Type B pancreatic cell (in vitro differentiated cells): ENCODE data around the gene RGS8. TPM values are rescaled to one million over a fixed set of nuclear protein-coding genes. Genes with fewer than 3 reads are reported as not detected.

Source experiments
- DNase-seq: peaks from one replicate; pipeline ENCODE4 v3.0.0; 2021; ENCODE audit warnings: mixed read lengths; ENCODE audit not compliant: unreplicated experiment; ENCODE audit errors: extremely low spot score
- H3K27ac Mint-ChIP-seq: 2 replicates; pipeline ENCODE4 v1.8.0; 2021; ENCODE audit warnings: mild to moderate bottlenecking, mixed read lengths
- H3K27me3 Mint-ChIP-seq: 2 replicates; pipeline ENCODE4 v1.8.0; 2021; ENCODE audit warnings: mixed read lengths
- H3K36me3 Mint-ChIP-seq: 2 replicates; pipeline ENCODE4 v1.8.0; 2021; ENCODE audit warnings: mixed read lengths
- H3K4me1 Mint-ChIP-seq: one replicate; pipeline ENCODE4 v1.8.0; 2021; ENCODE audit warnings: mixed read lengths; ENCODE audit not compliant: unreplicated experiment
- H3K4me3 Mint-ChIP-seq: 2 replicates; pipeline ENCODE4 v1.8.0; 2021; ENCODE audit warnings: mild to moderate bottlenecking, mixed read lengths
- H3K9me3 Mint-ChIP-seq: 2 replicates; pipeline ENCODE4 v1.8.0; 2021; ENCODE audit warnings: mixed read lengths
- total RNA-seq: library from RNA; stranded (reverse); gene quantifications from 2 replicates; pipeline ENCODE4 v1.2.1, GENCODE V29; 2021; ENCODE audit warnings: low replicate concordance
- TF ChIP-seq, protein P1 (sequence below): fragments of 200-600 bp; sonication (generic); conservative IDR thresholded peaks from 2 replicates; pipeline ENCODE4 v1.5.0; 2021; ENCODE audit warnings: antibody characterized with exemption, mild to moderate bottlenecking

Gene RGS8
- total RNA-seq, 1 donor from 2014 or later: 1.1 TPM

DNA sequence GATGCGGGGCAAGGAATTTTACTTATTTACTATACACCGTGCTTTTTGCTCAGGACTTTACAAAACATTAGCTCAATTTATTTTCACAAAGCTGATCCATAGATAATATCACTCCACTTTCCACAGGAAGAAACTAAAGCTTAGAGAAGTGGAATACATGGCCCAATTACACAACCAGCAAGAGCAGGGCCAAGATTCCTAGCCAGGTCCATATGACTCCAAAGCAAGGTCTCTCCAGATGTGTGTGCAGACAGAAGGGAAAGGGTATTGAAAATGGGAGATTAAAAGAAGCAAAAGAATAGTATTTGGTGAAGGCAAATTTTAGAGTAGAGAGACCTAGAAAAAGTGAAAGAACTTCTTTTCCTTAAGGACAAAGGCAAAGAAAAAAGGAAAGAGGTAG lies 30.4 kb downstream of the RGS8 start:
- H3K27ac Mint-ChIP-seq: no peak overlapping the region
- no peak for DNase-seq
- H3K4me3 Mint-ChIP-seq: no peak overlapping the region
- H3K9me3 Mint-ChIP-seq: no peaks in the 10 kb centered on the region
- TF ChIP-seq, protein P1, sequence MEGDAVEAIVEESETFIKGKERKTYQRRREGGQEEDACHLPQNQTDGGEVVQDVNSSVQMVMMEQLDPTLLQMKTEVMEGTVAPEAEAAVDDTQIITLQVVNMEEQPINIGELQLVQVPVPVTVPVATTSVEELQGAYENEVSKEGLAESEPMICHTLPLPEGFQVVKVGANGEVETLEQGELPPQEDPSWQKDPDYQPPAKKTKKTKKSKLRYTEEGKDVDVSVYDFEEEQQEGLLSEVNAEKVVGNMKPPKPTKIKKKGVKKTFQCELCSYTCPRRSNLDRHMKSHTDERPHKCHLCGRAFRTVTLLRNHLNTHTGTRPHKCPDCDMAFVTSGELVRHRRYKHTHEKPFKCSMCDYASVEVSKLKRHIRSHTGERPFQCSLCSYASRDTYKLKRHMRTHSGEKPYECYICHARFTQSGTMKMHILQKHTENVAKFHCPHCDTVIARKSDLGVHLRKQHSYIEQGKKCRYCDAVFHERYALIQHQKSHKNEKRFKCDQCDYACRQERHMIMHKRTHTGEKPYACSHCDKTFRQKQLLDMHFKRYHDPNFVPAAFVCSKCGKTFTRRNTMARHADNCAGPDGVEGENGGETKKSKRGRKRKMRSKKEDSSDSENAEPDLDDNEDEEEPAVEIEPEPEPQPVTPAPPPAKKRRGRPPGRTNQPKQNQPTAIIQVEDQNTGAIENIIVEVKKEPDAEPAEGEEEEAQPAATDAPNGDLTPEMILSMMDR: no peak
- no peaks in the 10 kb centered on the region for H3K36me3 Mint-ChIP-seq
- no peaks in the 10 kb centered on the region for H3K27me3 Mint-ChIP-seq
- no peaks in the 10 kb centered on the region for H3K4me1 Mint-ChIP-seq

GRCh38 chr1:182652933-182653332 lies 31.5 kb downstream of the RGS8 start:
- TF ChIP-seq, protein P1: no peak

GRCh38 chr1:182651339-182651724 lies 33.1 kb downstream of the RGS8 start:
- no peaks in the 10 kb centered on the region for H3K36me3 Mint-ChIP-seq
- peaks cover 3% of the 10 kb centered on the region for H3K9me3 Mint-ChIP-seq
- no peak overlapping the region for H3K27ac Mint-ChIP-seq
- H3K27me3 Mint-ChIP-seq: no peaks in the 10 kb centered on the region
- no peak overlapping the region for H3K4me3 Mint-ChIP-seq
- no peak for DNase-seq
- H3K4me1 Mint-ChIP-seq: peaks cover 3% of the 10 kb centered on the region
- TF ChIP-seq, protein P1: no peak

More at GRCh38 chr1:182652933-182653332, 31.5 kb downstream of the RGS8 start:
- H3K4me1 Mint-ChIP-seq: peaks cover 2% of the 10 kb centered on the region
- H3K9me3 Mint-ChIP-seq: peaks cover 3% of the 10 kb centered on the region
- H3K4me3 Mint-ChIP-seq: no peak overlapping the region
- H3K27me3 Mint-ChIP-seq: no peaks in the 10 kb centered on the region
- H3K36me3 Mint-ChIP-seq: no peaks in the 10 kb centered on the region
- no peak overlapping the region for H3K27ac Mint-ChIP-seq
- no peak for DNase-seq

DNA sequence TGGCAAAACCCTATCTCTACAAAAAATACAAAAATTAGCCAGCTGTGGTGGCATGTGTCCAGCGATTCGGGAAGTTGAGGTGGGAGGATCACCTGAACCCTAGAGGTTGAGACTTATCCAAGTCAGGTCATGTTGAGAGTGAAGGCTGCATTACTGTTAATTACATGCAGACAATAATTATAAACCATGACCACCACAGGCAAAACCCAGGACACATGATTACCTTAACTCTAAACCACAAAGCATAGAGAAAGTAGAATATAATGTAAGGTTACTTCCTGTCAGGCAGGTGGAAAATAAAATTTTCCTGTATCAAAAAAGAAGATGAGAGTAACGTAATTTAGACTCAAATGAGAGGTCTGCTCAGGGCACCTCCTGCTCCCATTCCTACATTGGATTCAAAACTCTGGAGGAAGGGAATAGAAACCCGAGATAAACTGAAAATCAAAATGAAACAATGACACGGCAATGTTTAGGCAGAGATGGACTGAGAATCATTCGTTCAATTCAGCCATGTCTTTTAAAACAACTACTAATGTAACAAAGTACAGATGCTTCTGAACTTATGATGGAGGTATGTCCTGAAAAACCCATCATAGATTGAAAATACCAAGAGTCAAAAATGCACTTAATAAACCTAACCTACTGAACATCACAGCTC lies 33.6 kb downstream of the RGS8 start:
- H3K27me3 Mint-ChIP-seq: no peaks in the 10 kb centered on the region
- peaks cover 3% of the 10 kb centered on the region for H3K4me1 Mint-ChIP-seq
- H3K36me3 Mint-ChIP-seq: no peaks in the 10 kb centered on the region
- DNase-seq: no peak
- no peak overlapping the region for H3K4me3 Mint-ChIP-seq
- H3K9me3 Mint-ChIP-seq: peaks cover 3% of the 10 kb centered on the region
- H3K27ac Mint-ChIP-seq: no peak overlapping the region
- TF ChIP-seq, protein P1: no peak

DNA sequence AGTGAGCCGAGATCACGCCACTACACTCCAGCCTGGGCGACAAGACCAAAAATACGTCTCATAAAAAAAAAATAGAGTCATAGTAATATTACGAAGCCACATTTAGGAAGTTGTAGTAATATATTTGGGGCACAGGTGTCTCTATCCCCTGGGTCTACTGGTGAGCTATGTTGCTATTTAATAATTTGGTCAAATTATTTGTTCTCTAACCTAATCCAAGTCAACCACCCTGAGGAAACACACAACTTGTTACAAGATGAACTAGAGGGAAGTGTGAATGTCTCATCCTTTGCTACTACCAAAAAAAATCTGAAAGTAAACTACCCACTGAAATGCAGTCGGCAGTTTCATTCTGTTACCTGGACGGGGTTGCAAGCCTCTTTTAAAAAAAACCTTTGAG lies 35.3 kb downstream of the RGS8 start:
- no peak for DNase-seq

More for the DNA sequence above, 35.3 kb downstream of the RGS8 start:
- H3K4me1 Mint-ChIP-seq: peaks cover 3% of the 10 kb centered on the region
- H3K9me3 Mint-ChIP-seq: peaks cover 3% of the 10 kb centered on the region
- H3K36me3 Mint-ChIP-seq: no peaks in the 10 kb centered on the region
- TF ChIP-seq, protein P1: no peak
- no peak overlapping the region for H3K27ac Mint-ChIP-seq
- H3K27me3 Mint-ChIP-seq: no peaks in the 10 kb centered on the region
- no peak overlapping the region for H3K4me3 Mint-ChIP-seq
